ENCODE results near the gene WDFY1. TPM values are rescaled to one million over a fixed set of nuclear protein-coding genes. Genes with fewer than 3 reads are reported as not detected.

Gene WDFY1
- total RNA-seq, 2 experiments from 2014 or later: 41.1 to 41.5 TPM

DNA sequence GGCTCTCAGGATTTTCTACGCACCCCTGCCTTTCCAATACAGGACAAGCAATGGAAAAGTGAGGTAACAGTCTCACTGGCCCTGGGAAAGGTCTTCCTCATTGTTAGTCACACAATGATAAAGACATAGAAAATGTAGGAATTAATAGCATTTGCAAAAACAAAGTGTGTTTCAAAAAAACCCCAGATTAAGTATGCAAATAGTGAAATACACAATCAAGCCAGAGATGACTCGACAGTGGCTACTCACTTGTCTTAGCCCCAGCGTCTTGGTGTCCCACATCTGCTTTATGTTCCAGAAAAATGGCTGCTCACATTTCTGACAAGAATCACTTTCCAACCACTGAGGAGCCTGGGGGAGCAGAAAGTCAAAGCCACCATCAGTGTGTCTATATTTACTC is 60.7 kb downstream of the WDFY1 start:
- POLR2A ChIA-PET: no interaction called here
- H3K4me3 Mint-ChIP-seq: no peak overlapping the region
- H3K36me3 Mint-ChIP-seq (ENCODE audit: low read depth): peaks cover 78% of the 10 kb centered on the region
- intact Hi-C loops (cut with DNase I, micrococcal nuclease): no loop called here
- Histone ChIP-seq H3K36me3 (ENCODE audit: insufficient read depth, low read length) (peaks cover 44% of the 10 kb centered on the region), H3K27ac (ENCODE audit: low read depth in 1 of 2, low read length in 2 of 2) (no peak overlapping the region), H3K4me3 (ENCODE audit: low read length) (no peak overlapping the region), H3K4me1 (ENCODE audit: insufficient read depth, low read length) (no peaks in the 10 kb centered on the region), H3K27me3 (ENCODE audit: control insufficient read depth in 1 of 2, insufficient read depth in 2 of 2, low read length in 2 of 2) (no peaks in the 10 kb centered on the region), H3K9me3 (ENCODE audit: control insufficient read depth in 1 of 2, insufficient read depth in 1 of 2, low read length in 2 of 2) (no peaks in the 10 kb centered on the region)
- no peaks in the 10 kb centered on the region for H3K27me3 Mint-ChIP-seq
- H3K27ac Mint-ChIP-seq: no peak overlapping the region
- TF ChIP-seq CTCF (IDR thresholded peaks at IDR 0.05): no peak
- ATAC-seq (ENCODE audit: poor library complexity): no peak
- no peaks in the 10 kb centered on the region for H3K9me3 Mint-ChIP-seq
- CTCF ChIA-PET: no interaction called here
- DNase-seq: no peak
- H3K4me1 Mint-ChIP-seq (ENCODE audit: low read depth): no peaks in the 10 kb centered on the region

DNA sequence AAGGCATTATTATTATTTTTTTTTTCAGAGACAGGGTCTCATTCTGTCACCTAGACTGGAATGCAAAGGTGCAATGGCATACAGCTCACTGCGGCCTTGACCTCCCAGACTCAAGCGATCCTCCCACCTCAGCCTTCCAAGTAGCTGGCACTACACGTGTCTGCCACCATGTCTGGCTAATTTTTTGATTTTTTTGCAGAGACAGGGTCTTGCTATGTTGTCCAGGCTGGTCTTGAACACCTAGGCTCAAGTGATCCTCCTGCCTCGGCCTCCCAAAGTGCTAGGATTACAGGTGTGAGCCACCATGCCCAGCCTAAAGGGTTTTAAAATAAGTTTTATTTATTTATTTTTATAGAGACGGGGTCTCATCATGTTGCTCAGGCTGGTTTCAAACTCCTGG is 62.4 kb downstream of the WDFY1 start:
- Histone ChIP-seq H3K27ac (ENCODE audit: low read depth in 1 of 2, low read length in 2 of 2) (no peak overlapping the region), H3K9me3 (ENCODE audit: control insufficient read depth in 1 of 2, insufficient read depth in 1 of 2, low read length in 2 of 2) (no peaks in the 10 kb centered on the region), H3K27me3 (ENCODE audit: control insufficient read depth in 1 of 2, insufficient read depth in 2 of 2, low read length in 2 of 2) (no peaks in the 10 kb centered on the region), H3K4me3 (ENCODE audit: low read length) (no peak overlapping the region), H3K4me1 (ENCODE audit: insufficient read depth, low read length) (no peaks in the 10 kb centered on the region), H3K36me3 (ENCODE audit: insufficient read depth, low read length) (peaks cover 58% of the 10 kb centered on the region)
- intact Hi-C loops (cut with DNase I, micrococcal nuclease): no loop called here
- Mint-ChIP-seq H3K27ac (no peak overlapping the region), H3K9me3 (no peaks in the 10 kb centered on the region), H3K4me1 (ENCODE audit: low read depth) (no peaks in the 10 kb centered on the region), H3K4me3 (no peak overlapping the region), H3K27me3 (no peaks in the 10 kb centered on the region), H3K36me3 (ENCODE audit: low read depth) (peaks cover 84% of the 10 kb centered on the region)
- no peak for ATAC-seq (ENCODE audit: poor library complexity)
- POLR2A ChIA-PET: no interaction called here
- no peak for DNase-seq
- CTCF ChIA-PET: no interaction called here
- TF ChIP-seq CTCF (IDR thresholded peaks at IDR 0.05): no peak

DNA sequence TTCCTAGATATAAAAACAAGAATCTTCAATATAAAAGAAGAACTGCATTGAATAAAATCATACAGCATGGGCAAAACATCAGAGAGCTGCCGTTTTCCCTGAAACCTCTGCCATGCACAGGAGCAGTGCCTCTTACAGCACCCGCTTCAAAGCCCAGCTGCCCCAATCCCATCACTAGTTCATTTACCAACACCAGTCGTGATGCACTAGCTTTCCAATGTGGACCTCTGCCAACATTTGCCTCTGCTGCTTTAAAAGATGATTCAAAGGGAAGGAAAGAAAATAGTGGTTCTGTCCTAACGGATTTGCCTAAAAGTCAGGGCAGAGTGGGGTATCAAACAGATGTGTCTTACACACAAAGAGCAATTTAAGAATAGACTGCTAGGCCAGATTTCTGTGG is 64.3 kb downstream of the WDFY1 start:
- H3K9me3 Mint-ChIP-seq: no peaks in the 10 kb centered on the region
- intact Hi-C loops (cut with DNase I, micrococcal nuclease): no loop called here
- Histone ChIP-seq H3K9me3 (ENCODE audit: control insufficient read depth in 1 of 2, insufficient read depth in 1 of 2, low read length in 2 of 2) (no peaks in the 10 kb centered on the region), H3K27me3 (ENCODE audit: control insufficient read depth in 1 of 2, insufficient read depth in 2 of 2, low read length in 2 of 2) (no peaks in the 10 kb centered on the region), H3K4me1 (ENCODE audit: insufficient read depth, low read length) (no peaks in the 10 kb centered on the region), H3K4me3 (ENCODE audit: low read length) (no peak overlapping the region), H3K27ac (ENCODE audit: low read depth in 1 of 2, low read length in 2 of 2) (no peak overlapping the region), H3K36me3 (ENCODE audit: insufficient read depth, low read length) (peaks cover 58% of the 10 kb centered on the region)
- no peaks in the 10 kb centered on the region for H3K4me1 Mint-ChIP-seq (ENCODE audit: low read depth)
- CTCF ChIA-PET: no interaction called here
- peaks cover 93% of the 10 kb centered on the region for H3K36me3 Mint-ChIP-seq (ENCODE audit: low read depth)
- DNase-seq (no peak), ATAC-seq (ENCODE audit: poor library complexity) (no peak)
- H3K27me3 Mint-ChIP-seq: no peaks in the 10 kb centered on the region
- no peak for TF ChIP-seq CTCF (IDR thresholded peaks at IDR 0.05)
- H3K4me3 Mint-ChIP-seq: no peak overlapping the region
- H3K27ac Mint-ChIP-seq: no peak overlapping the region
- POLR2A ChIA-PET: no interaction called here

Data from CD4-positive, alpha-beta T cell (primary cell).